Activated B cell treated with CpG ODN at 0.5 μM for 24 hours (primary cell): ENCODE data around the gene TMC4. TPM values are rescaled to one million over a fixed set of nuclear protein-coding genes. Genes with fewer than 3 reads are reported as not detected.

Source experiments
- ATAC-seq: fragments of 200-7000 bp; cut with Tn5 transposase; one replicate; pipeline ENCODE4 v1.10.0; 2021; ENCODE audit warnings: low read depth, mild to moderate bottlenecking, moderate library complexity
- CTCF ChIA-PET: fragments of 350-600 bp; sonication (Branson Sonifier 250); formaldehyde crosslinking; loops from one replicate; lab custom pipeline; 2021; ENCODE audit warnings: antibody characterized with exemption; lab: Charles Lee
- POLR2A ChIA-PET: fragments of 350-600 bp; sonication (Branson Sonifier 250); formaldehyde crosslinking; loops from one replicate; lab custom pipeline; 2021; ENCODE audit warnings: antibody characterized with exemption; lab: Charles Lee
- DNase-seq: peaks from one replicate; pipeline ENCODE4 v3.0.0; 2022
- H3K27ac Mint-ChIP-seq: one replicate; pipeline ENCODE4 v1.8.0; 2020; ENCODE audit warnings: mixed read lengths
- H3K27me3 Mint-ChIP-seq: one replicate; pipeline ENCODE4 v1.8.0; 2021; ENCODE audit warnings: mixed read lengths
- H3K36me3 Mint-ChIP-seq: one replicate; pipeline ENCODE4 v1.8.0; 2021; ENCODE audit warnings: low read depth, mixed read lengths
- H3K4me1 Mint-ChIP-seq: one replicate; pipeline ENCODE4 v1.8.0; 2021; ENCODE audit warnings: mixed read lengths
- H3K4me3 Mint-ChIP-seq: one replicate; pipeline ENCODE4 v1.8.0; 2020; ENCODE audit warnings: mild to moderate bottlenecking, mixed read lengths
- H3K9me3 Mint-ChIP-seq: one replicate; pipeline ENCODE4 v1.8.0; 2020; ENCODE audit warnings: mixed read lengths
- CTCF ChIP-seq: fragments of 200-600 bp; IDR thresholded peaks from one replicate; pipeline ENCODE4 v1.8.0; 2022; ENCODE audit warnings: antibody characterized with exemption, mild to moderate bottlenecking
- intact Hi-C: fragments of 100-400 bp; cut with micrococcal nuclease; formaldehyde crosslinking; loops from one replicate; pipeline ENCODE4 v1.15.1; 2024
- total RNA-seq: library from RNA; stranded (reverse); gene quantifications from 2 replicates; pipeline ENCODE4 v1.2.3, GENCODE V29; 2022

Gene TMC4
- total RNA-seq, 1 donor from 2014 or later, result not detected

- ATAC-seq (peak; percentile 85), DNase-seq (peak; percentile 84)
- CTCF ChIA-PET, result interaction anchor here (0.8 to 1.5 kb wide), 7 partner anchors 9 to 231 kb away, joined by 3 to 4 read pairs (median 3); no protein-coding TSS in a partner anchor
- Mint-ChIP-seq H3K27me3 (peaks cover 8% of the 10 kb centered on the region), H3K4me3 (peak within 1 kb of the TSS; percentile 100), H3K9me3 (no peaks in the 10 kb centered on the region), H3K36me3 (peaks cover 39% of the 10 kb centered on the region), H3K27ac (peak within 1 kb of the TSS; percentile 99), H3K4me1 (peaks cover 51% of the 10 kb centered on the region)
- intact Hi-C loops, result loop anchor here (1.0 to 10.0 kb wide), 6 partner anchors 22 to 290 kb away; partner anchors contain the start of genes CNOT3, LENG8, NDUFA3 and PRPF31
- POLR2A ChIA-PET, result interaction anchor here (0.6 to 4.7 kb wide), 16 partner anchors 16 to 1005 kb away, joined by 3 to 69 read pairs (median 5); partner anchors contain the start of genes CNOT3, LENG8, MBOAT7 and NDUFA3
- TF ChIP-seq CTCF, result no peak
Observed at GRCh38 chr19:54159352-54160181, 13.4 kb downstream of the TMC4 start, which contains the start of gene LENG1. LENG1 (minus strand) TSS chr19:54159721; CDS start chr19:54159695, 26 bp downstream.

GRCh38 chr19:54158812-54159351 is 14.1 kb downstream of the TMC4 start:
- TF ChIP-seq CTCF, result no peak
- Mint-ChIP-seq H3K4me1 (peaks cover 46% of the 10 kb centered on the region), H3K4me3 (peak overlapping the region; percentile 100), H3K27me3 (peaks cover 2% of the 10 kb centered on the region), H3K27ac (peak overlapping the region; percentile 99), H3K36me3 (peaks cover 46% of the 10 kb centered on the region), H3K9me3 (no peaks in the 10 kb centered on the region)
- DNase-seq, result no peak
- ChIA-PET CTCF (interaction anchor here (0.8 to 1.5 kb wide), 7 partner anchors 9 to 232 kb away, joined by 3 to 4 read pairs (median 3); no protein-coding TSS in a partner anchor), POLR2A (interaction anchor here (0.6 to 4.7 kb wide), 16 partner anchors 15 to 1004 kb away, joined by 3 to 69 read pairs (median 5); partner anchors contain the start of genes CNOT3, LENG8, MBOAT7 and NDUFA3)
- intact Hi-C loops, result loop anchor here (1.0 to 2.0 kb wide), 4 partner anchors 22 to 56 kb away; partner anchors contain the start of genes CNOT3, NDUFA3, PRPF31 and TFPT
- ATAC-seq, result no peak

GRCh38 chr19:54156953-54157352 is 16.0 kb downstream of the TMC4 start:
- intact Hi-C loops, result no loop called here
- Mint-ChIP-seq H3K27me3 (no peaks in the 10 kb centered on the region), H3K36me3 (peaks cover 62% of the 10 kb centered on the region), H3K4me3 (no peak overlapping the region), H3K9me3 (no peaks in the 10 kb centered on the region), H3K4me1 (peaks cover 37% of the 10 kb centered on the region), H3K27ac (no peak overlapping the region)
- TF ChIP-seq CTCF, result no peak
- ChIA-PET CTCF (no interaction called here), POLR2A (interaction anchor here (1.0 to 4.7 kb wide), 2 partner anchors 15 to 19 kb away, joined by 3 to 69 read pairs; partner anchors contain the start of gene CNOT3)
- DNase-seq (no peak), ATAC-seq (no peak)

- CTCF ChIA-PET, result no interaction called here
- no peak overlapping the region for H3K4me3 Mint-ChIP-seq
- DNase-seq (no peak), ATAC-seq (no peak)
- peaks cover 34% of the 10 kb centered on the region for H3K4me1 Mint-ChIP-seq
- H3K36me3 Mint-ChIP-seq, result peaks cover 67% of the 10 kb centered on the region
- TF ChIP-seq CTCF, result no peak
- intact Hi-C loops, result no loop called here
- no peak overlapping the region for H3K27ac Mint-ChIP-seq
- no peaks in the 10 kb centered on the region for H3K9me3 Mint-ChIP-seq
- POLR2A ChIA-PET, result interaction anchor here (4.7 kb wide), 1 partner anchor 19 kb away, joined by 69 read pairs; the partner anchor contains the start of gene CNOT3
- no peaks in the 10 kb centered on the region for H3K27me3 Mint-ChIP-seq
Observed at GRCh38 chr19:54156490-54156889, 16.5 kb downstream of the TMC4 start.
